Stimulated activated CD4-positive, alpha-beta T cell treated with anti-CD3 and anti-CD28 coated beads, Interleukin-12 subunit alpha, Interleukin-12 subunit beta, amount 100 ng/mL, for 48 hours (primary cell): ENCODE results near the gene CACNA1A.
"Not testable (repeated sequence)": the region's sequence is repeated elsewhere in the genome, so short reads cannot be mapped to it uniquely, and the experiment has no call there.

Source experiments
- DNase-seq, 3 donors: peaks; one replicate each; pipeline ENCODE4 v3.0.0-alpha.2; 2020; ENCODE audit warnings: low read depth in 2 of 3, low spot score in 1 of 3

The CACNA1A gene

DNA sequence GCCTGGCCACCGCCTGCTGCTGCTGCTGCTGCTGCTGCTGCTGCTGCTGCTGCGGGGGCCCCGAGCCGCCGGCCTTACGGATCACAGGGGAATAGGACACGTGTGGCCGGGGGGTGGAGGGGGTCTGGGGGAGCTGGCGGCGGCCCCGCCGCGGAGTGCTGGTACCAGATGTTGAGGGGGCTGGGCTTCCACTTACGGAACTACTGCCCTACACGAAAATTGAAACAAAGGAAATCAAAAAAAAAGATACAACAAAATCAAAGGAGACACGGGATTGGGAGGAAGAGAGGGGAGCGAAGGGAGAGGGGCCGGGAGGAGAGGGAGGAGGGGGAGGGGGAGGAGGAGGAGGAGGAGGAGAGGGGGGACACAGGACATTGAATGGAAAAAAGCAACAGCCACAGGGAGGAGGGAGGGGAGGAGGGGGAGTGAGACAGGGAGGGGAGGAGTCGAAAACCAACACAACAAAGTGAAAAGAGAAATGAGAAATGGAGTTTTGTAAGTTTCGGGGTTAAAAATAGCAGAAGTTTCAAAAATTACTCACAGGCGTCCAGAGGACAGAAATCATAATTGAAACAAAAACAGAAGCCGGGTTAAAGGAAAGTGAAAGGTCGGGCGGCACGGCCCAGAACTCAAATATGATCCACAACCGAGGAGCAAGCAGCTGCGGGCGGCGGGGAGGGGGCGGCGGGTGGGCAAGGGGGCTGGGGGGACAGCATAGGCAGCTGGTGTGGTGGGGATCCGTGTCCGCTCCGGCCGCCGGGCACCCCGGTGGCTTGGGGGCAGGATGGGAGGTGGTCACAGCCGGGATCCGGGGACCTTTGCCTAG, 298.2 kb downstream of the CACNA1A start:
- peak; percentile 28 to 64 (median 54) for DNase-seq

DNA sequence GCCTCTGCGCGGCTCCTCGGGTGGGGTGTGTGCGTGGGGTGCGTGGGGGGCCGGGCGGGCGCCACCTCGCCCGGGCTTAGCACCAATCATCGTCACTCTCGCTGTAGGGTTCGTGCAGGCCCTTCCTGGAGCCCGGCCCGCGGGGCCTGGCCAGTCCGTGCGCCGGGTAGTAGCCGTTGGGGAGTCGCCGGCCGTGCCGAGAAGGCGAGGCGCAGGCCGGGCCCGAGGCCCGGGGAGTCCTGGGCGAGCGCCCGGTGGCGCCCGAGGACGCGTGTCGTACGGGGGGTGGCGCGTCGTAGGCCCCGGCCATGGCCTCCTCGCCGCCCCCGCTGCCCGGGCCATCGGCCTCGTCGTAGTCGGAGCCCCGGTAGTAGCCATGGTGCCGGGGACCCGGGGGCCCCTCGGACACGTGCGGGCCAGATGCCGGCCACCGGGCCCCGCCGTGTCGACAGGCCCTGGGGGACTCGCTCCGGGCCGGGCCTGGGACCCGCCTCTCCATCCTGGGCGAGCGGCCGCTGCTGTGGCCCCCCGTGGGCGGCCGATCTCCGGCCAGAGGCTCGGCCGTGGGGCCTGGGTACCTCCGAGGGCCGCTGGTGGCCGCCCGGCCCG, 298.9 kb downstream of the CACNA1A start:
- DNase-seq = no peak

- no peak for DNase-seq
Measured at GRCh38 chr19:13206587-13206986, 299.7 kb downstream of the CACNA1A start.

GRCh38 chr19:13202112-13202511, 304.2 kb downstream of the CACNA1A start:
- not testable (repeated sequence) for DNase-seq

- DNase-seq = no peak
Measured at GRCh38 chr19:13198634-13199033, 307.6 kb downstream of the CACNA1A start.

- DNase-seq = peak in 2 of 3 donors; percentile 44 to 46
Measured at GRCh38 chr19:13195678-13196077, 310.6 kb downstream of the CACNA1A start.

DNA sequence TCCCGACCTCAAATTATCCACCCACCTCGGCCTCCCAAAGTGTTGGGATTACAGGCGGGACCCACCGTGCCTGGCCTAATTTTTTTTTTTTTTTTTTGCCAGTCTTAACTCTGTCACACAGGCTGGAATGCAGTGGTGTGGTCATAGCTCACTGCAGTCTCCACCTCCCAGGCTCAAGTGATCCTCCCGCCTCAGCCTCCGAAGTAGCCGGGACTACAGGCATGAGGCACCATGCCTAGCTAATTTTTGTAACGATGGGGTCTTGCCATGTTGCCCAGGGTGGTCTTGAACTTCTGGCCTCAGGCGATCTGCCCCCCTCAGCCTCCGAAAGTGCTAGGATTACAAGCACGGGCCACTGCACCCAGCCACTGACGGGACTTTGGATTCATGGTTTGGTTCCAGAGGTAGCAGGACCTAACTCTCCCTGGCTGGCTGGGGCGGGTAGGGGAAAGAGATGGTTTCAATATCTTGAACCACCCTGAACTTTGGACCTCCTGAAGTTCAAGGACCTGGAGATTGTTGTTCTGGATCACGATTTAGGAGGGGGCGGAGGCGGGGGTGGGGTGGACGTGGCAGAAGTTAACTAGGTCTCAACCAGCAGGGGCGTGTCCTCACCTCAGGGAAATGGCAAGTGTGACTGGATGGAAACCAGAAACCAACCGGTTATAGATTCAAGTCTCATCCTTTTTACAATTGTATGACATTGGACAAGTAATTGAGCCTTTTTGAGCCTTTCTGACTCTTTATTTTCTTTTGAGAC, 315.3 kb downstream of the CACNA1A start:
- no peak for DNase-seq

- no peak for DNase-seq
Measured at GRCh38 chr19:13189600-13189999, 316.7 kb downstream of the CACNA1A start.

DNA sequence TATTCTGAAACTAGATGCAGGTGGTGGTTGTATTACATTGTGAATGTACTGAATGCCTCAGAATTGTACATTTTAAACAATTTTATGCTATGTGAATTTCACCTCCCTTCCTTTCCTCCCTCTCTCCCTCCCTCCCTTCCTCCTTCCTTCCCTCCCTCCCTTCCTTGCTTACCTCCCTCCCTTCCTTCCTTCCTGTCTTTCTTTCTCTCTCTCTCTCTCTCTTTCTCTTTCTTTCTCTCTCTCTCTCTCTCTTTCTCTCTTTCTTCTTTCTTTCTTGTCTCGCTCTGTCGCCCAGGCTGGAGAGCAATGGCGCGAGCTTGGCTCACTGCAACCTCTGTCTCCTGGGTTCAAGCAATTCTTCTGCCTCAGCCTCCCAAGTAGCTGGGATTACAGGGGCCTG, 318.9 kb downstream of the CACNA1A start:
- DNase-seq = no peak

GRCh38 chr19:13186688-13187087, 319.6 kb downstream of the CACNA1A start:
- not testable (repeated sequence) for DNase-seq

DNA sequence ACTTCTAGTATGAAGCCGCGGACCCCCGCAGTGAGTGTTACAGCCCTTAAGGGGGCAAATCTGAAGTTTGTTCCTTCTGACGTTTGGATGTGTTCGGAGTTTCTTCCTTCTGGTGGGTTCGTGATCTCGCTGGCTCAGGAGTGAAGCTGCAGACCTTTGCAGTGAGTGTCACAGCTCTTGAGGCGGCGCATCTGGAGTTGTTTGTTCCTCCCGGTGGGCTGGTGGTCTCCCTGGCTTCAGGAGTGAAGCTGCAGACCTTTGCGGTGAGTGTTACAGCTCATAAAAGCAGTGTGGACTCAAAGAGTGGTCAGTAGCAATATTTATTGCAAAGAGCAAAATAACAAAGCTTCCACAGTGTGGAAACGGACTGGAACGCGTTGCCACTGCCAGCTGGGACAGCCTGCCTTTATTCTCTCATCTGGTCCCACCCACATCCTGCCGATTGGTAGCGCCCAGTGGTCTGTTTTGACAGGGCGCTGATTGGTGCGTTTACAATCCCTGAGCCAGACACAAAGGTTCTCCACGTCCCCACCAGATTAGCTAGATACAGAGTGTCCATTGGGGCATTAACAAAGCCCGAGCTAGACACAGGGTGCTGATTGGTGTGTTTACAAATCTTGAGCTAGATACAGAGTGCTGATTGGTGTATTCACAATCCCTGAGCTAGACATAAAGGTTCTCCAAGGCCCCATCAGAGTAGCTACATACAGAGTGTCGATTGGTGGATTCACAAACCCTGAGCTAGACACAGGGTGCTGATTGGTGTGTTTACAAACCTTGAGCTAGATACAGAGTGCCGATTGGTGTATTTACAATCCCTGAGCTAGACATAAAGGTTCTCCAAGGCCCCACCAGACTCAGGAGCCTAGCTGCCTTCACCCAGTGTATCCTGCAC, 320.3 kb downstream of the CACNA1A start:
- not testable (repeated sequence) for DNase-seq

DNA sequence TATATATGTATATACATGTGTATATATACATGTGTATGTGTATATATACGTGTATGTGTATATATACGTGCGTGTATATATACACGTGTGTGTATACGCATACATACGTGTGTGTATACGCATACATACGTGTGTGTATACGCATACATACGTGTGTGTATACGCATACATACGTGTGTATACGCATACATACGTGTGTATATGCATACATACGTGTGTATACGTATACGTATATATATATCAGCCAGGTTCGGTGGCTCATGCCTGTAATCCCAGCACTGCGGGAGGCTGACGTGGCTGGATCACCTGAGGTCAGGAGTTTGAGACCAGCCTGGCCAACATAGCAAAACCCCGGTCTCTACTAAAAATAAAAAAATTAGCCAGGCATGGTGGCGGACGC, 321.4 kb downstream of the CACNA1A start:
- DNase-seq = not testable (repeated sequence)

- no peak for DNase-seq
Measured at GRCh38 chr19:13181747-13182388, 324.4 kb downstream of the CACNA1A start.

DNA sequence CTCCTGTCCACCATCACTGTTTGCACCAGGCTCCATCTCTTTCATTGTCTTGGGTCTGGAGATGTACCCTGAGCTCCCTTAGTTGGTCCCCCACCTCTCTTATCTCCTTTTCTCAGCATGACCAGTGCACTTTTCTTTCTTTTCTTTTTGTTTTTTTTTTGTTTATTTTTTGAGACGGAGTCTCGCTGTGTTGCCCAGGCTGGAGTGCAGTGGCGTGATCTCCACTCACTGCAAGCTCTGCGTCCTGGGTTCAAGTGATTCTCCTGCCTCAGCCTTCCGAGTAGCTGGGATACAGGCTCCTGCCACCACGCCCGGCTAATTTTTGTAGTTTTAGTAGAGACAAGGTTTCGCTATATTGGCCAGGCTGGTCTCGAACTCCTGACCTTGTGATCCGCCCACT, 328.0 kb downstream of the CACNA1A start:
- not testable (repeated sequence) for DNase-seq

- DNase-seq = not testable (repeated sequence)
Measured at GRCh38 chr19:13177584-13177983, 328.7 kb downstream of the CACNA1A start.

- no peak for DNase-seq
Measured at GRCh38 chr19:13176345-13176744, 329.9 kb downstream of the CACNA1A start.

GRCh38 chr19:13173139-13173737, 333.0 kb downstream of the CACNA1A start:
- no peak for DNase-seq

GRCh38 chr19:13172346-13173138, 333.7 kb downstream of the CACNA1A start:
- peak in 2 of 3 donors; percentile 75 to 76 for DNase-seq

GRCh38 chr19:13171146-13171545, 335.1 kb downstream of the CACNA1A start:
- DNase-seq = no peak
